ENCODE measurements around the gene GRM7.
"Not testable (repeated sequence)": the region's sequence is repeated elsewhere in the genome, so short reads cannot be mapped to it uniquely, and the experiment has no call there.

GRM7 gene

DNA sequence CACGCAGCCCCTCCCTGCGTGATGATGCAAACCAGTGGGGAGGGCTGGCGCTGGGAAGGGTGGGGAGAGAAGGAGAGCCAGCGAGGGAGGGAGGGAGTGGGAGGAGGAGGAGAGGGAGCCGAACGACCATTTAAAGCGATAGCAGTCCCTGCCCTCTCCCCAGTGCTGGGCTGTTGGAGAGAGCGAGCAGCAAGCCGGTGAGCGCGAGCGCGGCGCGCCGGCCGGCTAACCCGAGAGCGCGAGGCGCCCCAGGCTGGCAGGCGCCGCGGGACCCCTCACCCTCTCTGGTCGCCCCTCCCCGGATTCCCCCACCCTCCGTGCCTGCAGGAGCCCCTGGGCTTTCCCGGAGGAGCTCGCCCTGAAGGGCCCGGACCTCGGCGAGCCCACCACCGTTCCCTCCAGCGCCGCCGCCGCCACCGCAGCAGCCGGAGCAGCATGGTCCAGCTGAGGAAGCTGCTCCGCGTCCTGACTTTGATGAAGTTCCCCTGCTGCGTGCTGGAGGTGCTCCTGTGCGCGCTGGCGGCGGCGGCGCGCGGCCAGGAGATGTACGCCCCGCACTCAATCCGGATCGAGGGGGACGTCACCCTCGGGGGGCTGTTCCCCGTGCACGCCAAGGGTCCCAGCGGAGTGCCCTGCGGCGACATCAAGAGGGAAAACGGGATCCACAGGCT lies at the start of gene GRM7:
GRM7 (plus strand) TSS at position 162 of the 671 bp plus-strand sequence.
- DNase-seq = no peak

DNA sequence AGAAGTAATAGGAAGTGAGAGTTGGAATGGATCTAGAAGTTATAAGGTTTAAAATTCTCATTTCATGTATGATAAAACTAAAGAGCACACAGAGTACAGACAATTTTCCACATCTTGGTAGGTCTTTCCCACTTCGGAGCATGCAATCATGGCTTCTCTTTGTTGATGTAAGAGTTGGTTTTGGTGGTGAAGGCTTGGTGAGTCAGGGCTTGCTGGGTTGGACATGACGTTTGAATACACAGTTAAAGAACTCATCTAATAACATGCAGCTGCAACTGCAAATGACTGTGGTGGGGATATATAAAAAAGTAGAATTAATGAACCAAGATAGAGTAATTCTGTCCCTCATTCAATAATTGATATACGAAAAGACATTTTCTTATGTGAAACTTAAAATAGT lies 39.5 kb upstream of the GRM7 start:
- no peak for DNase-seq

DNA sequence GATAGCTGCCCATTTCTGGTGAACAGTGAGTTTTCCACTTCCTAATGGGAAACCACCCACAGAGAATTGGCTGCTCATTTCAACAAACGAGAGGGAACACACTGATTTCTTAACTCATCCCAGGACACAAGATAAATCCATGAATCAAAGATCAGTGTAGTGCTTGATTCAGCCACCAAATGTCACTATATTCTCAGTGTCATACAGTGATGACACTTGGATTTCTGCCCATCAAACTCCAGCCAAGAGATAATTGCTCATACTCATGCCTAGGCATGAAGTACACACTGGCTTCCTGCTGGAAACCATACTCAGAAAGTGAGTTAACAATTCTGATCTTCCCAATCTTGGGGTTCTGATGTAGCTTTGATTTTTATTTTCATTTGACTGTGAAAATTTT lies 35.4 kb upstream of the GRM7 start:
- DNase-seq = no peak

DNA sequence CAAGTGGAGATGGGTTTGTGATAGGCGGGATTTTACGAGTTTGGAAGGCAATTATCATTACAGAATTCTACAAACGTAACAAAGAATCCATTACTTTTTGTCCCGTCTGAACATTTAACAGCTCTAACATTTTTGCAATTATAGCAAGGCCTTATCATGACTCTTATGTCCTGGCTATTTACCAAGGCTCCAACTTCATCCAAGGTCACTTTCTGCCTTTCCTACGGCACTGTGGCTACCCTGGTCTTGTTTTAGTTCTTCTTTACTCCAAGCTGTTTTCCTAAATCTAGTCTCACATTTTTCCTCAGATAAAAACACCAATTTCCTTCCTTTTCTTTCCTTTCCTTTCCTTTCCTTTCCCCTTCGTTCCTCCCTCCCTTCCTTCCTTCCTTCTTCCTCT lies 33.5 kb upstream of the GRM7 start:
- no peak for DNase-seq

DNA sequence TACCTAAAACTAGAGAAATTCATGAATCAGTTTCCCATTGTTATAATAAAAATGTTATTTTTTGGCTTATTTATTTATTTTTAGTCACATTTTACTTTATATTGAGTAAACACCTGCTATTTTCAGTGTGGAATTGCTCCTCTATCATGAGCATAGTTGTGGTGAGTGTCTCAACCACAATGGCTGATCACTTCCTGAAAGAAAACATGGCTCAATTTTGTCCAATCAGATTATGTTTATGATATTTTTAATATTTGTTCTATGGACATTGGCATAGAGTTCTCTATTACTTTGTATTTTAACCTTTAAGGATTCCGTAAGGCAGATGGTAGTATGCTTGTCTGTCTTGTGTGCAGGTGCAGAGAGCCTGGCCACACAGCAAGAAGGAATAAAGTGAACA lies 16.2 kb upstream of the GRM7 start:
- DNase-seq = no peak

DNA sequence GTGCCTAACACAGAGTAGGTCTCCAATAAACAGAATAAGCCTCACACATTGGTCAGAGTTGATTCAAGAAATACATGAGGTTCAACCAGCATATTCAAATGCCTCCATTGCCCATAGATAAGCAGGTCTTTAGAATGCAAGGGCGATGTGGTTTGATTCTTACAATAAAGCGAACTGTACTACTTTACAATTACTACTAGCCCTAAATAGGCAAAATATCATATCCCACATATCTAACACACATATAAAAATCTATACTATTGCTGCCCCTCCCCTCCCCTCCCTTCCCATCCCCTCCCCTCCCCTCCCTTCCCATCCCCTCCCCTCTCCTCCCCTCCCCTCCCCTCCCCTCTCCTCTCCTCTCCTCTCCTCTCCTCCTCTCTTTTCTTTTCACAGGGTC lies 6.7 kb upstream of the GRM7 start:
- no peak for DNase-seq

DNA sequence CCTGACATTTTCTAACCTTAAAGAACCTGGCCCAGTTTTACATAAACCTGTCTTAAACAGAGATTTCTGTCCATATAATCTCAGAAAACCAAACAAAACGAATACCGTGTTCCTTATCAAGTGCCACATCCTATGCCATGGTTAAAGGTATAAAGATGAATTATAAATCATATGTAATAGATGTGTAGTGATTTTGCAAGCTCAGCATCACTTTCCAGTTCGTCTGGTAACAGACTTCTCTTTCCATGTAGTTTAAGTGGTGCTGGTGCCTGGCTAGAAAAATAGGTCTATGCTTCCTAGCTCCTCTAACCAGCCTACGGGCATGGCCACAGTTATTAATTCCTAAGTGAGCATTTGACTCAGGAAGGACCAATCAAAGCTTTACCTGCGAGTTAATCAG lies 3.4 kb upstream of the GRM7 start:
- no peak for DNase-seq

DNA sequence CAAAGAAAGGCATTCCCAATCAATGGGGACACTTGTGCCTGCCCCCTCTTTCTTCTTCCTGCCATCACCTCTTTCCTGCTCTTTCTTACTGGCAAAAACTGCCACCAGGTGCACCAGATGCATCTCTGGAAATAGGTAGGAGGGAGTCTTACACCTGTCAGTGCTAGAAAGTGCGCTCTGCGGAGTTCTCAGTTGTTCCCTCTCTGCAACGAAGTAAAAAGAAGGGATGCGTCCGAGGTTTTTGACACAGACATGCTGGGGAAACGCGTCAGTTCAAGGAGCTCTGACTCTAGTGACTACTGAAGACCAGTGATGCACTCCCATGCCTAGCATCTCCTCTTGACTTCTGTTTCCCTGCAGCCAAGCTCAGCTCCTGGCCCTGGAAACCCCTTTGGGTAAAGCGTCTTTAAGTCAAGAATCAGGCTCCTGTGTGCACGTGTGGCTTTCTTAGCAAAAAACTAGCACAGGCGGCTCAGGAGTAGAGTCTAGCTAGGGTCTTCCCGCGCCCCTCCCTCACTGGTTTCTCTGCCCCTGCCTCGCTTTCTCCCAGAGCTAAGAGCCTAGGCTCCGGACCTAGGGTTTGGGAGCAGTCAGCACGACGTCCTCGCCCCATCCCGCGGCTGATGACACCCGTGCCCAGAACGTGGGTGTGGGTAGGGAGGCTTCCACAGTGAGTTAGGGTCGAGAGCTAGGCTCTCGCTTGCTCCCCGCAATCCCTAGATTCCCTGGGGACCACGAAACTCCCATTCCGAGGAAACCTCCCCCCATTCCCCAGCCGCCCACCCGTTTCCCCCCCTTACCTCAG lies 564 bp upstream of the GRM7 start:
- no peak for DNase-seq

DNA sequence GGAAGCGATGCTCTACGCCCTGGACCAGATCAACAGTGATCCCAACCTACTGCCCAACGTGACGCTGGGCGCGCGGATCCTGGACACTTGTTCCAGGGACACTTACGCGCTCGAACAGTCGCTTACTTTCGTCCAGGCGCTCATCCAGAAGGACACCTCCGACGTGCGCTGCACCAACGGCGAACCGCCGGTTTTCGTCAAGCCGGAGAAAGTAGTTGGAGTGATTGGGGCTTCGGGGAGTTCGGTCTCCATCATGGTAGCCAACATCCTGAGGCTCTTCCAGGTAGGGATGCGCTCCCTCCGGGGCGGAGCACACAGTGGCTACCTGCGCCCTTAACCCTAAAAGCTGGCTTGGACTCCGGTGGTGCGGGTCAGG lies 698 bp downstream of the GRM7 start:
- no peak for DNase-seq

DNA sequence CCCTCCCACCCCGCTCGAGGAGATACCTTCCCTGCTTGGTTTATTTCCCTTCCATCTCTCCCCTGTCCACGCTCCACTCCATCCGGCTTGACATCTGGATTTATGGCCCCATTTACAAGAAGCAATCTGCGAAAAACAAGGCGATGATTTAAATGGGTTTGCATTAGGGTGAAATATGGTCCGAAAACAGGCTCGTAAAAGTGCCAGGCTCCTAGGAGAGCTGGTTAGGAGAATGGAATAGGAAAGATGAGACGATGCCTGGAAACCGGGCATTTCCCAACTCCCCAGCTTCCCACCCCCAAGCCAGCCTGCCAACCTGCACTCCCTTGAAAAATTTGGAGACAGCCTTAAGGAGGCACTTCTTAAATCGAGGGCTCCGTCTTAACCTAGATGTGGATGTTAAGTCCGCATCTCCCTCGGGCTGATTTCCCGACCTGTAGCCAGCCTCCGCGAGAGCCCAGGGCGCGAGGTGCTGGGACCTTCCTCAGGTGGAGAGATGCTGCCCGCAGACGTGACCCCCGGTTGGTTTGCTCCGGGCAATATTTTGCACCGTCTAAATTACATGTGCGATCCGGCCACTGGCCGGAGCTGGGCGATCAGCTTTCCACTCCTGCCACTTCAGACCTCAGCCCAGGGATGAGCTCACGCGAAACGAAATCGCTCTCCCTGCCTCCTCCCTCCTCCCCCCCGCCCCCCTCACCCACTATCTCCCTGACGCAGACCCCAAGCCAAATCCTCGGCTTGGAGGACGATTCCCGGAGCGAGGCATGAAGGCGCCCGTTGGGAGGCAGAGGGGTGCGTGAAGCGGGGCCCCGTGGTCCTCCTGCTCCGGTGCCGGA lies 1.3 kb downstream of the GRM7 start:
- DNase-seq = no peak

DNA sequence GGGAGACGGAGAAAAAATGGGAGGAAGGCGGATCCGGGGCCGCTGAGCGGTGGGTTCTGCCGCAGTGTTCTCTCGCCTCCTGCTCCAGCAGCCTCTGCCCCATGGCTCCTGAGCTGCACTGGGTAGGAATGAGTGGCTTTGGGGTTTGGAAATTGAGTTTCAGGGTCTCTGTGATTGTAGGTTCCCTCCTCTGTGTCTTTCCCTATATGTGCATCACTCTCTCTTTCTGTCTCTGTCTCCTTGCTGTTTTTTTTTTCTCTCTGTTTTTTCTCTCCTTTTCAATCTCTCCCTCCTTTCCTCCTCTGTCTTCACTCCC lies 1.9 kb downstream of the GRM7 start:
- no peak for DNase-seq

DNA sequence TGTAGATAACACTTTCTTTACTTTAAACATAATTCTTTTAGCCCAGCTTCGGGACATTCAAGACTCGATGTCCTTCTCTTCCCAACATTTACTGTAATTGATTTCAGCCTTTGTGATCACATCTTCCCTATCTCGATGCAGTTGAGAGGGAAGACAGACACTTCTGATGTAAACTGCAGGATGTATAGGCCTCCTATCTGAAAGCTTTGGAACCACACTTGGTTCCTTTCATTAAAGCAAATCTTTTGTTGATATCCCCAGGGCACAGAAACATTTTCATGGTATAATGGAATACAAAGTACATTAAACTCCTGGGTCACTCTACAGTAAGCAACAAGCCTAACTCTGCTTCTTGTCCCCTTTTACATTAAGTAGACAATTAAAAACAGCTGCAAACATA lies 6.4 kb downstream of the GRM7 start:
- DNase-seq = no peak

DNA sequence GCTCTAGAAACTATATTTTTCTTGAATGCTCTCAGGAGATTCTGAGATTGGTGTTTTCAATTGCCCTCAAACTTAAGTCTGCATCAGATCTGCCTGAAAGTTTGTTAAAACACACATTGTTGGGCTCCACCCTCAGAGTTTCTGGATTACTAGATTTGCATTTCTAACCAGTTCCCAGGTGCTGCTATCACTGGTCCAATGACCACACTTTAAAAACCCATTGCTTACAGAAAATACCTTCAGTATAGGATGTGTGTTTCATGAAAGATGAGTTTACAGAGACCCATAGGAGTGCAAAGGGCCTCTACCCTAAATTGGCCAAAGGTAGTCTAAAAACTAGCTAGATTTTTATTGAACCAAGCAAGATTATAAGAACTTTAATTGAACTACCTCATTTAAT lies 17.8 kb downstream of the GRM7 start:
- DNase-seq = no peak

DNA sequence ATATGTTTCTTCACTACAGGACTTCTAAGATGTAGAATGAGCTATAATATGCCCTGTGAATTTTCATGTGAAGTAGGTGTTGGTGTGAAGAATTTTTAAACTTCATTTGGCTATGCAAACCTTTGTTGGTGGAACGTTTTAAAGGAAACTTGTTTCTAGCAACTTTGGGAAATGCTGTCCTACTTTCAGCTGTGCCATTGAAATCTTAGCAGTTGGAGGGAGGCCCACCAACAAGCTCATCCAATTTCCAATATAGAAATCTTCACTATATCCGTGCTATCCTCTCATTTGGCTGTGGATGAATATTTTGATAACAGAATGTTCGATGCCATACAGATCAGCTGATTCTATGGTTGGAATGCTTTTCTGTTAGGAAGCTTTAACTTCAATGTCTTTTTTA lies 51.3 kb downstream of the GRM7 start:
- no peak for DNase-seq

DNA sequence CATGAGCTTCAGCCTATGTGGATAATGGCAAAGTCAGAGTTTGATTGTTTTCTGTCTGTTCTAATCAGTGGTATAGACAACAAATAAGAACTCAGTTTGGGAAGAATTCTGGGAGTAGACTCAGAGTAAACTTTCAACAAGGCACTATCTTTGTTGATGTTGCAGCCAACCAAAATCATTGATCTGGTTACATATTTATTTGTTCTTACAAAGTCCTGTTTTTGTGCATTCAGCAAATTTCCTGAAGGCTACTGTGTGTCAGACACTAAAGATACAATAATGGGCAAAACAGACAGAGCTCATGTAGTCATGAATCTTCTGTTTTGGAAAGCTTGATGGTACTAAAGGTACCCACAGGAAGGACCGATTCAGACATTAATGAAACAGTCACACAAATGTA lies 55.0 kb downstream of the GRM7 start:
- no peak for DNase-seq

DNA sequence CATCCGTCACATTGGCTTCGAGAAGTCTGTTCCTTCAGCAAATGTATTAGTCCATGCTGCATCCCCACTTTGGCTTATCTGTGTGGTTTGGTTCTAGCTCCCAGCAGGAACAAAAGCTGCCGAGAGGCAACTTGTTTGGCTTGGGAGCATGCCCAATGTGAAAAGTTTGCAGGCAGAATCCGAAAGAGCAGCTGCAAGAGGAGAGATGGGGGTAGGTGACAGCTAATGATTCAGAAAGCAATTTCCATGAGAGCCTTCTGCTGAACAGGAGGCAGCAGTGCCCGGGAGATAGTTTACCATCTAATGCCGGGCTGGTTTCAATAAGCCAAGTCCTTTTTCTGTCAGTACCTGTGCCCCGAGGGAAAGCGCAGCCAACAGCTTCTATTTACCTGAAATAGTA lies 60.2 kb downstream of the GRM7 start:
- DNase-seq = no peak

DNA sequence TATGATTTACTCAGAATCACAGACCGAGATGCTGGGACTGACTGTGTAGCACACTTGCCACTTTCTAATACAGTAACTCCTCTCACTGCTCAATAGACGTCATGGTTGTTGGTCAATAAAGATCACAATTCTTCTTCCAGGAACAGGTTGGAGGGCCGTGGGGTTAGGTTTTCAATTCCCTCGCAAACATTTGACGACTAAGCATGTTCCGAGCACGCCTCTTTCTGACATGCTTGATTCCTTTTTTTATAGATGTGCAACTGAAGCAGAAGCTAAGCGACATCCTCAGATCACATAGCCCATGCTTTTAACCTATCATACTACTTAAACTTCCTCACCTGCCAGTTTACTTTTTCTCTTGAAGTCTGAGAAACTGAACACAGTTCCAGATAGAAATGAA lies 61.0 kb downstream of the GRM7 start:
- no peak for DNase-seq

DNA sequence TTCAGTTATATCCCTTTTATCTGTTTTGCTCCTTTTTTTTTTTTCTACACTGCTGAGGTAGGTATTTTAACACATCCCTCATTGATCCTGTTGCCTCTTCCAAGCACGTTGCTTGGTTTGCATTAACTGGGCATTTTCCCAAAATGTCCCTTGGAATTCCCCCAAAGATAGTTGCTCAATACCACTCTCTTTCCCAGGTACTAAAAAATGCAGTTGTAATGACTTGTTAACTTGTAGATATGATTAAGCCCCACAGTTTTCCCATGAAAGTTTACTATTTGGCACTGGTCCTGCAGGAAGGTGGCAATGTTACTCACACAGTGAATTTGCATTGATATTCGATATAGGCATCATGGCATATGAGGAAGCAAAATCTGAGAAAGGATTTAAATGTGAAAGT lies 67.1 kb downstream of the GRM7 start:
- DNase-seq = no peak

DNA sequence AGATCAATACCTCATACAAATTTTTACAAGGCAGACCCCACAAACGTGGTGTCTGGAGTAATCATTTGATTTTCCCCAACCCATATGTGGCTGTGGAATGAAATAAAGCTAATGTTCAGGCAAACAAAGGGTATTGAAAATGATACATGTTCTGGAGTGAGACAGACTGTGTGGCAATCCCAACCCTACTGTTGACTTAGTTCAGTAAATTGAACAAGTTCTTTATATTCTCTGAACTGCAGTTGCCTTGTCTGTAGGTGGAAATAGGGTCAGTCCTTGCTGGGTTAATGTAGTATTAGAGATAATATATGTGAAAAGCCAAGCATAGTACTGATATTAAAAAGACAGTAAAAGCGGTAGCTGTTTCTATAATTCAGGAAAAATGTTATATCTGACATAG lies 69.0 kb downstream of the GRM7 start:
- no peak for DNase-seq

DNA sequence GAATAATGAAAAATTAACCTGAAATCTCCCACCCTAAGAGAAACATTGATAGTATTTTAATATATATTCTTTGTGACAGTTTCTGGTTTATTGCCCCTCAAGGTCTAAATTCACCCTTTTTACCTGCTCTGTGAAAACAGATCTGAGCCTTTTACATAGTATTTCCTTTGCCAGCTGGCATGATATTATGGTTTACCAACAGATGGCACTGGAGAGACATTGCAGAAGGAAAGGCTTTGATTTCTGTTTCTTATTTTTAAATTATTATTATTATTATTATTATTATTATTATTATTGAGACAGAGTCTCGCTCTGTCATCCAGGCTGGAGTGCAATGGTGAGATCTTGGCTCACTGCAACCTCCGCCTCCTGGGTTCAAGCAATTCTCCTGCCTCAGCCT lies 74.5 kb downstream of the GRM7 start:
- DNase-seq = not testable (repeated sequence)

DNA sequence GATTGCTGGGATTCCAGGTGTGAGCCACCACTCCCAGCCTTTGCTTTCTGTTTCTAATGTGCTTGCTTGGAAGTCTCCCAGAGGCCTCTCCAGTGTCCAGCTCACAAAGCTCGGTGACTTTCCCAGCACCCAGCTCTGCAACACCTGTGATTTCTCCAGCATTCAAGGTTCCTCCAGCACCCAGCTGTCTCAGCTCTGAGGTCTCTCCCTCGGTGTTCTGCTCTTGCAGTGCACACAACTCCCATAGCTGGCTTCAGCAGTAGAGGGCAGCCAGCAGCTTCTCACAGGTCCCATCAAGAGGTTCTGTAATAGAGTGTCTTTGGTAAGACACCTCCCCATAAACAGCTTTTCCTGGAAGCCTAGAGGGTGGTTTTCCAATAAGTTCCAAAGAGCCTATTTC lies 75.1 kb downstream of the GRM7 start:
- DNase-seq = no peak

DNA sequence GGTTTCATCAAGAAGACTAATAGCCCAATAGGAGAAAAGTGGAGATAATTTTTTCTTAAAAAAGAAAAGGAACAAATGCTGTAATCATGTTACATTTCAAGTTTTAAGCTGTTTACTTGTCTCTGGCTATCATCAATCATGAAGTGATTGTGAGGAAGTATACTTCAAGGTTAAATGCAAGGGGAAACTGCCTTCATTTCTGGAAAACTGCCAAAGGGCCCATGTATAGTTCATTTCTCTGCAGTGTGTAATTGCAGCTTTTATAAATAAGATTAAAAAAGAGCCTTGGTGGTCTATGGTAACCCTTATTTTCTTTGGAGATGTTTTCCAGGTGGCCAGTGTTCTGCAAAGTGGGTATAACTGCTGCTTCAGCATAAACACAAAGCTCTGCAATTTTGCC lies 101.9 kb downstream of the GRM7 start:
- no peak for DNase-seq

DNA sequence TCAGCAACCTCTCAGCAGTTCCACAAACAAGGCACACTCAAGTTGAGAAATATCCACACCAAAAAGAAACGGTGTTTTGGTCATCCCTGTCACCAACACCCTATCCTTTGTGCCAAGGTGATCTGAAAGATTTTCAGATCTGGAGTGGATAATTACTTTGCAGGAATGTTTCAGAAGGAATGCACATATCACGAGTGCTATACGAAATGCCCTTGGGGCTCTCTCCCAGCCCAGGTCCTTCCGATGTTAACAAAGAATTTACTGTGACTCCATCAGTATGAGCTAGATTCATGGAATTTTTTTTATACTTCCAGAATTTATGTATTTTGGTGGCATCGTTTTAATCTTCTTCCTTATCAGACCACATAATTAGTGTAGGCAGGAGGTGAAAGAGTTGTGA lies 105.0 kb downstream of the GRM7 start:
- DNase-seq = no peak

DNA sequence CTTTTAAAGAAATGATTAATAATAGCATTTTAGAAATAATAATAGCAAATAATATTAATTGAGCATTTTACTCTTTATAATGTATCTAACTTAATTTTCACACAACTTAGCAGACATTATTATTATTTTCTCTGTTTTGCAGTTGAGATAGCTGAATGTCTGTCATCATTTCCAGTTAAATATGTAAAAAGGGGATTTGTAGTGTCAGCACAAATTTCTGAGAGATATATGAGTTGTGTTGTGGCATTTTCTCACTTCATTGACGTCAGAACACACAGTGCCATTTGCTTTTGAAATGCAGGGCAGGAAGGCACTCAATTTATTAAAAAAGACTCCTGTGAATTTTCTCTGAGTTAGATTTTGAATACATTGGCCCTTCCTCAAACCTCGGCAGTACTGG lies 111.0 kb downstream of the GRM7 start:
- no peak for DNase-seq

Measured in bone marrow (tissue), 2 donors.